ENCODE results near the gene GAMT.
"Not testable (repeated sequence)": the region's sequence is repeated elsewhere in the genome, so short reads cannot be mapped to it uniquely, and the experiment has no call there.

GAMT gene

DNA sequence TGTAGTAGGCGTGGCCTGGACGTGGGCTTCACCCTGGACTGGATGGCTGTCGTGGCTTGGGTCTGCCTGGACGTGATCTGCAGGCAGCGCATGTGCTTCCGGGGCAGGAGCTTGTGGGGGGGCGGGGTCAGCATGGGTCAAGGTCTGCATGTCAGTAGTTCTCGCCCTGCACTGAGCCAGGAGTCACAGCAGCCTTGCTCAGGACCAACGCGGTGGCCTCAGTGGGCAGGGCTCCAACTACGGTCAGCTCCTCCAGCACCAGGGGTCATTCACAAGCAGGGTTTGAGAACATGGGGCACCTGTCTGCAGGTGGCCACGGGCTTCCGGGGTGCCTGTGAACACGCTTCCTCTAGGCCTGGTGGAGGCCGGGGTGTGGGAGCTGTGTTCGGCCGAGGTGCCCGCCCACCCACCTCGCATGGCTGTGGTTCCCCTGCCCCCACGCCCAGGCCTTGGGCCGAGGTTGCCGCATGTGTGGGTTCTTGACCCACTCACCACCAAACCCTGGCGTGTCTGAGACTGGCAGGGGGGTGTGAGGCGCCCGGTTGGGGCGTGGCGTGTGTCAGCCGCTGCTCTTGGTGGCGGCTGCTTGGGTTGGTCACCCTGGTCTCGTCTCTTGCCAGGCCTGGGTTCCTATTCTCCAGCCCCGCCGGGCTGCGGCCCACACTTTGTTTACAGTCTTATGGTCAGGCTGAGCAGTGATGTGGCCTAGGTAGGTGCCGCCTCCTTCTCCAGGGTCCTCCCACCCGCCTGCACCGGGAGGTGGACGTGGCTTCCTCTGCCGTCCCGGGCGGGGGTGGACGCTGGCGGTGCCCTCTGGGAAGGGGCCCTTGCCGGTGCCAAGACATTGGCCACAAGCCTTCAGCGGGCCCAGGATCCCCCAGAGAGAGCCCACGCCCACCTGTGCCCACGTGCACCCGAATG, 32.0 kb upstream of the GAMT start:
- no peak for DNase-seq

DNA sequence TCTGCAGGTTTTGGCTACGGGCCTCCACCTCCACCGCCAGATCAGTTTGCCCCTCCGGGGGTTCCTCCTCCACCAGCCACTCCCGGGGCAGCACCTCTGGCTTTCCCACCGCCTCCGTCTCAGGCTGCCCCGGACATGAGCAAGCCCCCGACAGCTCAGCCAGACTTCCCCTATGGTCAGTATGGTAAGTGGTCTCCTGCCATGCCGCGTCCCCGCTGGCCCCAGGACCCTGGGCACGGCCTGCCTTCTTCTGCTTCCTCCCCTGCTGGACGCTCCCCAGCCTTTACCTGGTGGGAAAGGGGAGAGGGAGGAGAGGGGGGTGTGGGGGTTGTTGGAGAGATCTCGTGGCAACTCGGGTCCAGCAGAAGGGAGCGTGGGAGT, 31.2 kb upstream of the GAMT start:
- DNase-seq: no peak

GRCh38 chr19:1431759-1432506, 30.6 kb upstream of the GAMT start:
- DNase-seq: no peak

DNA sequence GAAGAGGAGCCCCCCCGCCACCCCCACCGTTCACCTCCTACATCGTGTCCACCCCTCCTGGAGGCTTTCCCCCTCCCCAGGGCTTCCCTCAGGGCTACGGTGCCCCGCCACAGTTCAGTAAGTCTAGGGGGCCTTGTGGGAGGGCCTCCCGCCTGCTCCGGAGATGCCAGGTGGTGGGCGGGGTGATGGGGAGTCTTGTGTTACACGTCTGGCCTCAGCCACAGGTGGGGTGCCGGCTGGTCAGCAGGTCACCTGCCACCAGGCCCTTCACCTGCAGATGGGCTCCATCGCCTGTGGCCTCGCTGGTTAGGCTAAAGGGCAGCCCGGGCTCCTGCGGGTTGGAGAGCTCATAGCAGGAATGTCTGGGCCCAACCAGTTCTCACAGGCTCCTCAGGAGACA, 28.9 kb upstream of the GAMT start:
- no peak for DNase-seq

DNA sequence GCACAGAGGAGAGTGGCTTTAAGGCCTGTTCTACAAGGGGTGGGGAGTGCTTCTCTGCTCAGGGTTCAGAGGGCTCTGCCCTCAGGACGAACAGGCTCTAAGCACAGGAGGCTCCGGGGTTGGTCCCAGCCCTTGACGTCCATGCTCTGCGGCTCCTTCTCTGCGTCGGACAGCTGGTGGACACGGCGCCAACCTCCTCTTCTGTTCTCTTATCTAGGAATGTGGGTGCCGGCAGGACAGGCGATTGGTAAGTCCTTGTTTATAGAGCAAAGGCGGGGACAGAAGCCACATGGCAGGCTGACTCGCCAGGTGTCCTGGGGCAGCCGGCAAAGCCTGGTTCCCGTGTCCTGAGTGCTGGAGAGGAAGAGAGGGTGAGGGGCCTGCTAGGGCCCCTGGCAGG, 28.4 kb upstream of the GAMT start:
- no peak for DNase-seq

DNA sequence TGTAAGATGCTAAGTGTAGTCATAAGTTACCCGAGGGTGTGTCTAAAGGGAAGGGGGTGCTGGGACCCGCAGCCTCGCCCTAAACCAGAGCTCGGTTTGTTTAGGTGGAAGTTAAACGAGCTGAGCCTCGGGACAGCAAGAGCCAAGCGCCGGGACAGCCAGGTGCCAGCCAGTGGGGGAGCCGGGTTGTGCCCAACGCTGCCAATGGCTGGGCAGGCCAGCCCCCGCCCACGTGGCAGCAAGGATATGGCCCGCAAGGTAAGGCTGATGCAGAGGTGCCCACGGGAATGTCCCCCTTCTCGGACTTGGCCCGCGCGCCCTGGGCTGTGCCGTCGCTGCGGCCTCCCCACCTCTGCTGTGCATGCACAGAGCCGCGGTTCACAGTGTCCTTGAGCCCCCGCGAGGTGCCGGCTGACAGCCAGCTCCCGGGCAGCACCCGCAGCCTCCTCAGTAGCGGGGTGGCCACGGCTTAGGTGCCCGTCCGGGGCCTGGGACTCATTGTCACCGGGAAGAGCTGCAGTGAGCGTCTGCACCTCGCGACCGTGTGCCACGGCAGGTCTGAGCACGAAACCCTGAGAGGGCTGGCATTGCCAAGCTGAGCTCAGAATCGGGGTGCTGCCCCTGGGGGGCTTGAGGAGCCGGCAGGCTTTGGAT, 27.5 kb upstream of the GAMT start:
- DNase-seq: no peak

DNA sequence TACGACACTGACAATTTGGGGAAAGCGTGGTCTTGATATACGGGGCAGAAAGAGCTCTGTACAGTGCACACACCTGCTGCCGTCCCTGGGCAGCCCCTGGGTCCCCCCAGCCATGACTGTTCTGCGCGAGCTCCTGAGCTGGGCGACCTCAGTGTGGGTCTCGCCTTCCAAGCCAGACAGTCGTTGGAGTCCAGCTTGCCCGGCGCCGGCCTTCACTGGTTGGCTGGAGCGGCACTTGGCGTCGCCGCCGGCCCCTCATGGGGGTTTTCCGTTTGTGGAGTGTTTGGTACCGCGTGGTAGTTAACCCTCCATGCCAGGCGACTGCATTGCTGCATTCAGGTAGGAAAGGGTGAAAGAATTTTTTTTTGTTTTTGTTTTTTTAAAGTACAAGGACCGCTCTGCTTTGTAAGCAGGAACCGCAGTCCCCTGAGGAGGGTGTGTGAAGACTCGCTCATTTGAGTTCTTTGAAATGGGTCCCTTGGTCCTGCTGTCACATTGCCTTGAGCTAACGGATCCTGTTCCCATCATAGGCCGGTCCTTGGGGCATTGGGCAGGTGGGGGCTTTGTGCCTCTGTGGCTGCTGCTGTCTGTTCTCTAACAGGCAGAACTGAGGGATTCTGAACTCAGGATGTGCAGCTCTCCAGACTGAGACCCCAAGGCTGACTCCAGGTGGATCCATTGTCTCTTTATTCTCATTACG, 26.0 kb upstream of the GAMT start:
- DNase-seq: no peak

DNA sequence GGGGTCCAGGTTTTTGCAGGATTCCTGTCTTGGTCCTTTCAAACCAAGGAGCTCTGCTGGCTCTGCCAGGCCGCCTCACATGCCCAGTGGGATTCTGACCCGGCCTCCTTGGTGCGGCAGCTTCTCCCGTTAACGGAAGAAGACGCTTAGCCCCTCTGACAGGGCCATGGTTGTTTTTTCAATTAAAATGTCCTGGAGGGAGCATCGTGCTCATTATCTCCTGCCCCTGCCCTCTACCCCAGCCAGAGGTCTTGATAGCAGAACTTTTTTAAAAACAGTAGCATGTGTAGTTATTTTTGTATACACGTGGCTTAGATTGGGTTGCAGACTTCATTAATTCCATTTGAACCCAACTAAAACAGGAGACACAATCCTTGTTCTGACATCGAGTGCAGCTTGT, 25.4 kb upstream of the GAMT start:
- DNase-seq: no peak

- no peak for DNase-seq
Measured at GRCh38 chr19:1425902-1426301, 24.6 kb upstream of the GAMT start.

DNA sequence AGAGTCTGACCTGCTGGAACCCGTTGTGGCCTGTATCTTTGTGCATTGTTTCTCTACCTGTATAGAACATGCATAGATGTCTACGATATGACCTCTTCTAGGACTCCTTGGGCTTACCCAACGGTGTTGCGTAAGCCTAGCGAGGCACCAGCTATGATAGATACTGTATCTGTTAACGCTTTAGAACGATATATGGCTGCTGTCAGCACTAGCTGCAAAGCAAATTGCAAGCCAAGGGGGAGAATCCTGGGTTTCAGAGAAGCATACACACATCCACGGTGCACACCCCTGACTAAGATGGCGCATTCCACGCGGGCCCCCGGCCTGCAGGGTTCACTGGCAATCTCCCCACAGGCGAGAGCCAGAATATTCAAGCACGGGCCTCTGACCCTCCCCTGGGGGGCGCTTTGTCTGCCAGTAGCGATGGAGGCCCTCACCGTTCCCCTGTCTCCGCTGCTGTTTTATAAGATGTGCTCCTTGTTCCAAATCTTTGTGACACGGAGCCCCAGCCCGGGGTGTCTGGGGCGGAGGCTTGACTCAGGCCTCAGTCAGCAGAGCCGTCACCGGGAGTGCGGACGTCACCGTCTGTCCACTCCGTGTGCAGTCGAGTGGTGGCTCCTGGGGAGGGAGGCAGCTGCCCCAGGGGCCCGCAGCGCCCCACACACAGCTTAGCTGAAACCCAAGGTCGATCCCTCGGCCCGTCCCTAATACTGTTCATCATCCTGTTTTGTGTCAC, 23.9 kb upstream of the GAMT start:
- DNase-seq: no peak

DNA sequence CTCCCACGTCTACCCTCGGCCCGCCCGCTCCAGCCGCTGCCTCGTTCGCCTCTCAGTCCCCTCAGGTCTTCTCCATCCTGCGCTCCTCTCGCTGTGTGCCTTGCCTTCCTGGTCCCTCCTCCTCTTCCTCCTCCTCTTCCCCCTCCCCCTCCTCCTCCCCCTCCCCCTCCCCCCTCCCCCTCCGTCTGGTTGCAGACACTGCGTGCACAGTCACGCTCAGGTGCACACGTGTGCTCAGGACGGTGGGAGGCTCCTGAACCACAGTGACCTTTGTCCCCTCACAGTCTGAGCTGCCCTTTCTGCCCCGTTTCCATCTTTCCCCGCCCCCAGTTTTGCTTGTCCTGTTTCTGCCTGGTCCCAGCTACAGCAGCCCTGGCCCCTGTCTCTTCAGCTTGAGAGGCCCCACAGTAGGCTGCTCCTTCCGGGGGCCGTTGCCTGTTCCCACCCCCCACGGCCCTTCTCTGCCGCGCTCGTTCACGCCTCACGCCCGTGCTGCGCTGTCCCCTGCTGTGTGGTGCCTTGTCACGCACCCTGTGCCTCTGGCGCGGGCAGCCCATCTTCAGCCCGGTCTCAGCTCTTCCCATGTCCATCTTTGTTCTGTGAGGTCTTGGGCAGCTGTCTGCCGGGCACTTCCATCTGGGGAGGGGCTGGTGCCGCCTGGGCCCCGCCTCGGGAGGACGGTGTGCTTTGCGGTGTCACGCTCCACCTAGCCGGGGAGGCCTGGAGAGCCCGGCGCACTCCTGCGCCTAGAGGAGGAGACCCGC, 23.0 kb upstream of the GAMT start:
- DNase-seq: no peak

GRCh38 chr19:1423436-1424191, 22.3 kb upstream of the GAMT start:
- no peak for DNase-seq

DNA sequence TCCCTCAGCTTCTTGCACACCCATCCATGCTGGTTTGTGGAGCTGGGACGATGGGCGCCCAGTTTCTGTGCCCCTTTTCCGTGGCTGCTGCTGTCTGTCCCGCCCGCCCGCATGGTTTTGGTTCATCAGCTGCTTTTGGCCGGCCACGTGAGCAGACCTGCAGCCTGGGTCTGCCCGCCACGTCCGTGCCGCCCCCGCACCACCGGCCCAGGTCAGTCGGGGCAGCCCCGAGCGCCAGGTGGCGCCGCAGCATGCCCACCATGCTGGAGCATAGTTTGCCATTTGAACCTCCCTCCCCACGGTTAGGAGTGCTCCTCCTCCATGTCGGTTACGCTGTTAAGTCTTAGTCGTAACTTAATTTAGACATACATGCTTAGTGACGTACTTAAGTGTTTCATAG, 21.6 kb upstream of the GAMT start:
- no peak for DNase-seq

GRCh38 chr19:1422360-1422759, 21.0 kb upstream of the GAMT start:
- no peak for DNase-seq

DNA sequence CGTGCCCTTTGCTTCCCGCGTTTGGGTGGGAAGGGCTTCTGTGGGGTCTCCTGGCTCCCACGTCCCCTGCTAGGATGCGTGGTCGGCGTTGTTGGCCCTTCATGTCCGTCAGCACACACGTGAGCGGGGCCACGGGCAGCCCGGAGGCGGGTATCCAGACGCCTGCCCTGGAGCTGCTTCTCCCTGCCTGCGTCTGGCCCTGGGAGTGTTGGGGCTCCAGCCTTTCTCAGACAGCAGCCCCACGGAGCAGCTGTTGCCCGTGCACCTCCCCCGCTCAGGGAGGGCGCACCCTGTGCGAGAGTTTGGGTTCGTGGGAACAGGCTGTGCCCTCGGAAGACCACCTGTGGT, 20.6 kb upstream of the GAMT start:
- DNase-seq: no peak

GRCh38 chr19:1421218-1421957, 20.0 kb upstream of the GAMT start:
- no peak for DNase-seq

DNA sequence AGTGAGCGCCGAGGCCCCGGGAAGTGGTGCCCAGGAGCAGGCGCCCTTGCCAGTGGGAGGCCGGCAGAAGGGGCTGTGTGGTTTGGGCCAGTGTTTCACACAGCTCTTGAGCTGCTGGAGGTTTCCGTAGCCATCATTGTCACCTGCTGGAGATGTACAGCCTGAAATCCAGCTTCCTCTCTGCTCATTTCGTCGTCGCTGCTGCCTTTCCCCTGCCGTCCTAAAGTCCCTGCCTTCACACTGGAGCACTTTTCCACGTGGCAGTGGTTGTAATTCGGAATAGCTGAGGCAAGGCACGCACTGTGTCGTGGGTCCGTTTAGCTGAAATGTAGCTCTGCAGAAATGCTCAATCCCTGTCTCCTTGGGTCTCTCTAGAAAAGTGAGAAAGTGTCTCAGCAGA, 19.2 kb upstream of the GAMT start:
- DNase-seq: no peak

DNA sequence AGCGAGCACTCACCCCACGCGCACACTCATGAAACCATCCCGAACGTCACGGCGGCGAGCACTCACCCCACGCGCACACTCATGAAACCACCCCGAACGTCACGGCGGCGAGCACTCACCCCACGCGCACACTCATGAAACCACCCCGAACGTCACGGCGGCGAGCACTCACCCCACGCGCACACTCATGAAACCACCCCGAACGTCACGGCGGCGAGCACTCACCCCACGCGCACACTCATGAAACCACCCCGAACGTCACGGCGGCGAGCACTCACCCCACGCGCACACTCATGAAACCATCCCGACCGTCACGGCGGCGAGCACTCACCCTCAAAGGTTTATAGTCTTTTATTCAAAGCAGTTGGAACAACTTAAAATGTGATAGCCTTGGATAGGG, 18.7 kb upstream of the GAMT start:
- not testable (repeated sequence) for DNase-seq

GRCh38 chr19:1418951-1419738, 17.8 kb upstream of the GAMT start:
- DNase-seq: no peak

GRCh38 chr19:1418496-1418775, 17.1 kb upstream of the GAMT start:
- DNase-seq: no peak

All from DMS153 (cell line).